Lung (tissue), 12 donors: ENCODE measurements around the gene CPEB4. TPM values are rescaled to one million over a fixed set of nuclear protein-coding genes. Genes with fewer than 3 reads are reported as not detected.

Experiments used
- ATAC-seq: fragments of 200-7000 bp; cut with Tn5 transposase; one replicate; pipeline ENCODE4 v1.9.1; 2020; ENCODE audit warnings: moderate number of reproducible peaks; ENCODE audit not compliant: insufficient read depth, low FRiP score
- DNase-seq, 3 donors: peaks; one replicate each; pipeline ENCODE4 v3.0.0-alpha.2; 2013 to 2017
- H3K27ac ChIP-seq, 2 donors: one replicate each; pipeline ENCODE4 v1.5.1; 2013; ENCODE audit warnings: mild to moderate bottlenecking in 2 of 2, moderate library complexity in 2 of 2, control low read depth in 1 of 2, inconsistent platforms in 1 of 2, low read depth in 1 of 2, low read length in 1 of 2
- H3K27me3 ChIP-seq, 3 donors: one replicate each; pipeline ENCODE4 v1.5.1; 2013; ENCODE audit warnings: low read length in 2 of 3; ENCODE audit not compliant: control insufficient read depth in 3 of 3, insufficient read depth in 3 of 3
- H3K36me3 ChIP-seq, 4 donors: one replicate each; pipeline ENCODE4 v1.5.1; 2013; ENCODE audit warnings: low read length in 4 of 4, mild to moderate bottlenecking in 1 of 4, moderate library complexity in 1 of 4; ENCODE audit not compliant: control insufficient read depth in 4 of 4, insufficient read depth in 4 of 4
- H3K4me1 ChIP-seq, 5 donors: one replicate each; pipeline ENCODE4 v1.5.1; 2013; ENCODE audit warnings: low read length in 5 of 5, mild to moderate bottlenecking in 2 of 5, moderate library complexity in 1 of 5; ENCODE audit not compliant: control insufficient read depth in 5 of 5, insufficient read depth in 5 of 5
- H3K4me3 ChIP-seq: one replicate; pipeline ENCODE4 v1.5.1; 2013; ENCODE audit warnings: mild to moderate bottlenecking, control low read depth, moderate library complexity
- H3K9ac ChIP-seq, 2 donors: one replicate each; pipeline ENCODE4 v1.5.1; 2013; ENCODE audit warnings: low read length in 2 of 2, control low read depth in 1 of 2; ENCODE audit not compliant: insufficient read depth in 1 of 2
- H3K9me3 ChIP-seq, 4 donors: one replicate each; pipeline ENCODE4 v1.5.1; 2013; ENCODE audit warnings: low read length in 3 of 4, mild to moderate bottlenecking in 1 of 4, moderate library complexity in 1 of 4; ENCODE audit not compliant: control insufficient read depth in 4 of 4, insufficient read depth in 3 of 4
- CTCF ChIP-seq: IDR thresholded peaks from 2 replicates; pipeline ENCODE4 v1.5.1; 2012; ENCODE audit warnings: mild to moderate bottlenecking; ENCODE audit errors: control extremely low read depth, extremely low read depth
- WGBS, 2 donors: extraction: QIAGEN DNeasy Blood & Tissue Kit; methylation state at CpG; one replicate each; pipeline ENCODE4 v1.1.7; 2013; 5-methylcytosine and 5-hydroxymethylcytosine counted together
- polyA plus RNA-seq, 2 donors: library from polyadenylated mRNA; stranded (reverse); fragments of 200-250 nt; gene quantifications; one replicate each; pipeline ENCODE4 v1.2.1, GENCODE V29; 2013
- total RNA-seq, 2 donors: library from RNA; depleted of rRNA in 1 of 2; stranded (reverse); fragments of >200 nt in 1 of 2; gene quantifications; one replicate each; pipeline ENCODE4 v1.2.1, GENCODE V29; 2014 to 2021
- donor health status: control.
- donor health status: control.
- donor health status: Bipolar disorder and iron deficiency.
- donor health status: healthy.
- donor health status: DM: yes; HTN: yes; CAD: no.

The CPEB4 gene
- total and polyA plus RNA-seq, 4 donors: 9.1 to 62.2 (median 39.1) TPM

- TF ChIP-seq CTCF: no peak
- Histone ChIP-seq H3K4me1 (peaks cover 0 to 7% (median 0%) of the 10 kb centered on the region in 5 donors), H3K9me3 (no peaks in the 10 kb centered on the region), H3K9ac (no peak overlapping the region), H3K36me3 (no peaks in the 10 kb centered on the region), H3K4me3 (no peak overlapping the region), H3K27ac (peak overlapping the region; percentile 24 to 42), H3K27me3 (no peaks in the 10 kb centered on the region)
- DNase-seq (no peak), ATAC-seq (peak; percentile 62)
- WGBS, 2 donors: 61 to 69% methylated on average over 12 of the region's 12 CpGs
These were observed 81.3 kb downstream of the CPEB4 start for GRCh38 chr5:173969167-173970049.

GRCh38 chr5:173970878-173971650 lies 82.9 kb downstream of the CPEB4 start:
- H3K4me3 ChIP-seq: no peak overlapping the region
- no peaks in the 10 kb centered on the region for H3K27me3 ChIP-seq
- H3K9ac ChIP-seq: no peak overlapping the region
- ATAC-seq (no peak), DNase-seq (no peak)
- WGBS, 2 donors: 83 to 89% methylated on average over 18 of the region's 18 CpGs
- H3K36me3 ChIP-seq: no peaks in the 10 kb centered on the region
- H3K4me1 ChIP-seq: peaks cover 0 to 7% (median 0%) of the 10 kb centered on the region in 5 donors
- peak overlapping the region in 1 of 2 donors; percentile 11 for H3K27ac ChIP-seq
- no peaks in the 10 kb centered on the region for H3K9me3 ChIP-seq
- TF ChIP-seq CTCF: no peak

GRCh38 chr5:173971681-173972345 lies 83.7 kb downstream of the CPEB4 start:
- ATAC-seq (no peak), DNase-seq (no peak)
- Histone ChIP-seq H3K27me3 (no peaks in the 10 kb centered on the region), H3K9ac (no peak overlapping the region), H3K27ac (no peak overlapping the region), H3K9me3 (no peaks in the 10 kb centered on the region), H3K36me3 (no peaks in the 10 kb centered on the region), H3K4me1 (peaks cover 0 to 7% (median 0%) of the 10 kb centered on the region in 5 donors), H3K4me3 (no peak overlapping the region)
- TF ChIP-seq CTCF: no peak
- 89 to 95% methylated on average over 5 of the region's 5 CpGs for WGBS, 2 donors
